Stimulated activated CD8-positive, alpha-beta memory T cell treated with anti-CD3 and anti-CD28 coated beads, Interleukin-12 subunit alpha, Interleukin-12 subunit beta, amount 100 ng/mL, for 24 hours (primary cell): ENCODE data around the gene DYNLT1.
"Not testable (repeated sequence)": the region's sequence is repeated elsewhere in the genome, so short reads cannot be mapped to it uniquely, and the experiment has no call there.

Experiments used
- DNase-seq: peaks from one replicate; pipeline ENCODE4 v3.0.0-alpha.2; 2020; ENCODE audit errors: extremely low read depth

The DYNLT1 gene

DNA sequence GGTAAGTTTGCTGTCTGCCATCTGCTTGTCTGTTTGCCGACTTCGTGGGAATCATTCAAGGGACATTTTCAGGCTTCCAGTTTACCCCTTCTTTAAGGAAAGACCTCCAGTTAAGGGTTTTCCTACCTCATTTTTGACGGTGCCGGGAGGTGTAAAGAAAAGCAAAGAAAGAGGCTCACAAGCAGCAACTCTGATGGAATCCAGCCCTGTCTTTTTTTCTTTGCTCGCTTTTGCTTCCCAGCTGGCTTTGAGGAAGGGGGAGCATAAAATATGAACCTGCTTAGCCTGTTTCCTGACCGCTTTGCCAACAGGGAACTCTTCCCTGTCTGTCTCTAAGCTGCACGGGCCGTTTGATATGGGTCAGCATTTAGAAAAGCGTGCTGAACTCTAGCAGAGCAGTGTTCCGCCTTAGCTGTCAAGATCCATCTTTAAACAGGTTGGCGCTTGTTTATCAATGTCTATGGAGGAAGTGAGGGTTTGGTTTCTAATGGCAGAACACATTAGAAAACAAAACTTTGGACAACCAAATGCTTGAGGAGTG is 19.2 kb upstream of the DYNLT1 start:
- no peak for DNase-seq

DNA sequence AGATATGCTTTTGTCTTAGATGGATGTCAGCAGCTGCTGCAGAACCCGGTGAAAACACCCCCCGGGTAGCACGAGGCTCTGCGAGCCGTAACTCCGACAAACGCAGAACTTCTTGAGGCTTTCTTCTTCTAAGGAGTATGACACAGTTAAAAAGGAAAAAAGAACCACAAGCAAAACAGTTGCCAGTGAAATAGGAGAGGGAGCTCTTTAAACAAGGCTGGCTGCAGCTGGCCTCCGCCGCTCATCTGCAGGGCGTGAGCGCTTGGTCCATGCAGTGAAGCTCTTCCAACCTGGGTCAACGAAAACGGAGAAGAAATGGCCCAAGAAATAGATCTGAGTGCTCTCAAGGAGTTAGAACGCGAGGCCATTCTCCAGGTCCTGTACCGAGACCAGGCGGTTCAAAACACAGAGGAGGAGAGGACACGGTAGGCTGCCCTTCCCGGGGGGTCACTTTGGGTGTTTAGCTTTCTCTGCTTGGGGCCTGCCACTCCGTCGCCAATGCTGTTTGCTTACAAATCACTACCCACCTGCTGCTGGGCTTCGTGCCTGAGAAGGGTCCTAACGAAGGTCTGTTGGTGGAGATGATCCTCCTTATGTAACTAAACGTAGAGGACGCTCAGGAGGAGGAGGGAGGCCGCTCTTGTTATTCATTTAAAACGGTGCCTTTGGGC is 18.5 kb upstream of the DYNLT1 start:
- DNase-seq, result no peak

DNA sequence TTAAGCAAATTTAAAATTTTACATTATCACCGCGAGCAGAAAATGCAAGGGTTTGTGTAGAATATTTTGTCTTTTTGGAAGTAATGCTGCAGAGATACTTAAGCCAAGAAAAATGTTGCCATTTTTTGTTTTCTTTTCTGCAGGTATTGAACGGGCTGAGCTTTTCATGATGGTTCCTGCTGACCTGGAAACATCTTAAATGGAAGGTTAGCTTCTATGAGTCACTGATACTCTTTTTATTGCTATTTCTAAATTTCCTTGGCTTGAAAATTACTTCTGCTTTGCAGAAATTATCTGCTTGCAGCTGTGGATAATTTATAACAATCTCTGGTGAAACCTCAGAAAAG is 18.0 kb upstream of the DYNLT1 start:
- DNase-seq, result no peak

DNA sequence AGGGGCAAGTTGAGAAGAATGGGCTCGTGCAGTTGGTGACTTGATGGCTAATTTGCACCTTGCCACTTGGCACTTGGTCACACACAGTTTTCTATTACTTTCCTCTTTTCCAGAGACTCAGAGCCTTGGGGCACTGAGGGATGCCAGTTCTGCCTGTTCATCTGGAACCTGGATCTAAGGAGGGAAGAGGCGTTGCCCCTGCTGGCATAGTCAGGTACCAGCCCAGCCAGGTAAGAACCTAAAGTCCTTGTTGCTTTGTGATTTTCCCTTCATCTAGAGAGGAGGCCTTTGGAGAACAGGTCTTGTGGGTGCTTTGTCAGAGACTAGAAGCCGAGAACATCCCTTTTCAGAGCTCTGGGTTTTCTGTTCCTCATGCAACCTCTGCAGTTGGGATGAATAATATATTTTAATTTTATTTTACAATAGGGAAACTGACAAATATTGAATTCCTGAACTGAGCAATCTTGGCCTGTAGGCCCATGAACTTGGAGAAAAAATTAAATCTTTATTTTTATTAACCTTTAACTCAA is 16.7 kb upstream of the DYNLT1 start:
- no peak for DNase-seq

DNA sequence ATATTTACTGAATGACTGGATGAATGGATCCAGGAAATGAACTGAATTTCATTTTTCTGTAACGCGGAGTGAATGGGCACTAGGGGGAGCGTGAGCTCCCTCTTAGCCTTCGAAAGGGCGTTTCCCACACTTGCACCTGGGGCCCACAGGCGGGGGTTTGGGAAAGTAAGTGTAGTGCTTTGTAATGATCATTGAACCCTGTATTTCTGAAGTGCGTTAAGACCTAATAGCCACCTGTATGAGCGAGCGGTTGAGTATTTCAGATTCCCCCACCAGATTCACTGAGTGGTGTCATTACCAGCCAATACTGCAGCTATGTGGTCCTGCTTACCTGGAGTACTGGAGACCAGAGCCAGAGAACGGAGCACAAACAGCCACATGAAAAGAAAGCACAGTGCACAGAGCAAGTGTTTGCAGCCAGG is 15.8 kb upstream of the DYNLT1 start:
- DNase-seq, result no peak

DNA sequence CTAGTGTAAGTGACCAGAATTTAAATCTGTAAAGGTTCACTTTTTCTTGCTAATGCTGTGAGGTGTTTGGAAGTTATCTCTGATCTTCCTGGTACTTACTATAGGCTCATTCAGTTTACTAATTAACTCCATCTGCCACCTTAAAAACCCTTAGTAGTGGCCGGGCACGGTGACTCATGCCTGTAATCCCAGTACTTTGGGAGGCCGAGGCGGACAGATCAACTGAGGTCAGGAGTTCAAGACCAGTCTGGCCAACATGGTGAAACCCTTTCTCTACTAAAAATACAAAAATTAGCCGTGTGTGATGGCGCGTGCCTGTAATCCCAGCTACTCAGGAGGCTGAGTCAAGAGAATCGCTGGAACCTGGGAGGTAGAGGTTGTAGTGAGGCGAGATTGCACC is 12.4 kb upstream of the DYNLT1 start:
- not testable (repeated sequence) for DNase-seq

DNA sequence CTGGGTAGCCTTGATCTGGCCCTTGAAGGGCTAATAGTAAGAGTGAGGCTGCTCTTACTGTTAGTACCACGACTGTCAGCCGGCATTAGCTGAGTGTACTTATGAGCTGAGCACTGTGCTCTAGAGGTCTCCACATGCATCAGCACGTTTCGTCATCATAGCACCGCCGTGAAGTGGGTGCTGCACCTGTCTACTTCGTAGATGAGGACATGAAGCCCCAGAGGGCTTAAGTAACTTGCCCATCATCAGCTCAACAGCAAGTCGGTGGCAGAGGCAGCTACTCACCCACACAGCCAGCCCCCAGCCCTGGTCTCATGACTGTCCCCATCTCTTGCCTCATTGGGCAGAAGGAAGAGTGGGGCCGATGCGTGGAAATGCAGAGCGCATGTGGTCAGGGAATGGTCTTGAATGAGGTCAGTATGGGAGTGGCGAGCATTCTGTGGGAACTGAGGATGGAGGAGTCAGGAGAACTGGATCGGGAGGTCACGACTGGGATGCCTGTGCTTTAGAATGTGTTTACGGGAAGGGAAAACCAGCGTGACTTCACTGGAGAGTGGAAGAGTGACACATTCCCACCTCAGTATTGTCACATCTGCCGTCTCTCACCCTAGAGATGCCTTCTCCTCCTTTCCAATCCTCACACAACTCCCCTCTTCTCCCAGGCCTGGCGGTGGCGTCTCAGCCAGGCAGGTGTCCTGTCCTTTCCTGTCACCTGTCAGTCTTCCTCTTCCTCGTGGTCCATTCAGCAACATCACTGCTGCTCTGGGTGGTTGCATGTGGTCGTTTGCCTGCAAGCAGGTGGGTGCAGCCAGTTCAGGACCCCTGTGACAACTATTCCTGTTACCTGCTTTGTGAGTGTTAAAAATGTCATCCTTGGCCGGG is 11.3 kb upstream of the DYNLT1 start:
- no peak for DNase-seq

DNA sequence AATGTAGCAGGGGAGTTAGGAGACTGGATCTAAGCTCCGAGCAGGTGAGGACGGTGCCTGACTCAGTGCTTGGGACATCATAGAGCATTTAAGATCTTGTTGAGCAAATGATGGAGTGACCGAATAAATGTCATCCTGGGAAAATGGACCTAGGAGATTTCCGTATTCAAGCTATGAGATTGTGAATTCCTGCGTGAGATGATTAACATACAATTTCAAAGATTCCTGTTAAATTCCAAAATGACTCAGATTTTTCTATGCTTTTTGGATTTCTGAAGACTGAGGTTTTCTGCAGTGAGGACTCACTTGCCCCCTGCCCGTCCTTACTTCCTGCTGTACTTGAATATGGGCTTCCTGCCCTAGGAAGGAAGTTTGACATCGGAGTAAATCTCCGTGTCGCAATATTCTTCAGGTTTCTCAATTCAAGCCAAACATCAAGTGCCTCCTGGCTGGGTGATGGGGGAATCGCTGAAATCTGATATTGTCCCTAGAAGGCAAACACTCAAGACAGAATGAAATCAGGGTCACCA is 10.5 kb upstream of the DYNLT1 start:
- no peak for DNase-seq

DNA sequence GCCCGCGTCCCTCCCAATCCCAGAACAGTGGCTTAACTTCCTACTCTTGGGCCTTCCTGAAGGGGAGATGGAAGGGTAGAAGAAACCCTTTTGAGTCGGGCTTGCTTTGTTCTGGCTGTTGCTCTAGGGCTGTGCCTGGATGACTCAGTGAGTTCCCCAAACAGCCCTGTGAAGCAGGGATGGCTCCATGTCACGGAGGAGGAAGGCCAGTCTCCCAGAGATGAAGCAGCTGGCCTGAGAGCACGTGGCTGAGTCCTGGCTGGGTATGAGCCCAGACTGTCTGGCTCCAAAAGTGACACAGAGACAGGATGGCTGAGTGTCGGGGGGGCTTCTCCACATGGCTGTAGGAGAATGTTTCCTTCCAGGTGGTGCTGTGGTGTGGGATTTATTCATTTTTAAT is 10.0 kb upstream of the DYNLT1 start:
- DNase-seq, result no peak

DNA sequence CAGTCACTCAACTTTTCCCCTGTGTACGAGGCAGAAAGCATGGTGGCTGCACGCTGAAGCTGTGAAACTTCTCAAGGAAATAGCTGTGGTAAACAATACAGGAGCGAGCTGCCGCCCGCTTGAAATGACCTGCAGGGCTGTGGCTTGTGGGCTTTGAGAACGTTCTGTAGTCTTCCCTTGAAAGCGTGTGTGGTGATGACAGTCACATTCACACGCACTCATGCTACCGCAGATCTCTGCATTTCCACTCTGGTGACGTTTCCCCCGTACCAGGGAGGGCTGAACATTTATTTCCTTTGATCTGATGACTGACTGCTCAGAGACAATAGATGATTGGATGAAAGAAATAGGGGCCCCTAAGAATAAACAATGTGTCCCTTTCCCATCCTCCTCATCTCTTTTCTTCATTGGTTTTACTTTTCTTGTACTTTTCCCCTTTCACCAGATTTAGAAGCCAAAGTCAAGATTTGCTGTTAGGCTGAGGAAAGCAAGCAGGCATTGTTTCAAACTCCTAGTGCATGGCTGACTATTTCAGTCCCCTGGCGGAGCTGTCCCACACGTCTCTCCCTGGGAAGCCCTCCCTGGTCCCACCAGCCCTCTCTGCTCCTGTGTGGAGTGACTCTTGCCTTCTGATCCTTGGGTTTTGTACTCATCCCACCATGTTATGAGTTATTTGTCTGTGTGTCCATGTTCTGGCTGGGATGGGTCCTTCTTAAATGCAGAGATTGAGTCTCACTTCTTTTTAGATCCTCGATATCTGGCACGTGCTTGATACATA is 9.2 kb upstream of the DYNLT1 start:
- DNase-seq, result peak; percentile 74

DNA sequence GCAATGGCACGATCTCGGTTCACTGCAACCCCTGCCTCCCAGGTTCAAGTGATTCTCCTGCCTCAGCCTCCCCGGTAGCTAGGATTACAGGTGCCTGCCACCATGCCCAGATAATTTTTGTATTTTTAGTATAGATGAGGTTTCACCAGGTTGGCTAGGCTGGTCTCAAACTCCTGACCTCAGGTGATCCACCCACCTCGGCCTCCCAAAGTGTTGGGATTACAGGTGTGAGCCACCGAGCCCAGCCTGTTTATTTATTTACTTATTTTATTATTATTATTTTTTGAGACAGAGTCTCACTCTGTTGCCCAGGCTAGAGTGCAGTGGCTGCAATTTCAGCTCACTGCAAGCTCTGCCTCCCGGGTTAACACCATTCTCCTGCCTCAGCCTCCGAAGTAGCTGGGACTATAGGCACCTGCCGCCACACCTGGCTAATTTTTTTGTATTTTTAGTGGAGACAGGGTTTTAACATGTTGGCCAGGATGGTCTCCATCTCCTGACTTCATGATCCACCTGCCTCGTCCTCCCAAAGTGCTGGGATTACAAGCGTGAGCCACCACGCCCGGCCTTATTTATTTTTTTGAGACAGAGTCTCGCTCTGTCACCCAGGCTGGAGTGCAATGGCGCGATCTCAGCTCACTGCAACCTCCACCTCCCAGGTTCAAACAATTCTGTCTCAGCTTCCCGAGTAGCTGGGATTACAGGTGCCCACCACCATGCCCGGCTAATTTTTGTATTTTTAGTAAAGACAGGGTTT is 7.6 kb upstream of the DYNLT1 start:
- not testable (repeated sequence) for DNase-seq

DNA sequence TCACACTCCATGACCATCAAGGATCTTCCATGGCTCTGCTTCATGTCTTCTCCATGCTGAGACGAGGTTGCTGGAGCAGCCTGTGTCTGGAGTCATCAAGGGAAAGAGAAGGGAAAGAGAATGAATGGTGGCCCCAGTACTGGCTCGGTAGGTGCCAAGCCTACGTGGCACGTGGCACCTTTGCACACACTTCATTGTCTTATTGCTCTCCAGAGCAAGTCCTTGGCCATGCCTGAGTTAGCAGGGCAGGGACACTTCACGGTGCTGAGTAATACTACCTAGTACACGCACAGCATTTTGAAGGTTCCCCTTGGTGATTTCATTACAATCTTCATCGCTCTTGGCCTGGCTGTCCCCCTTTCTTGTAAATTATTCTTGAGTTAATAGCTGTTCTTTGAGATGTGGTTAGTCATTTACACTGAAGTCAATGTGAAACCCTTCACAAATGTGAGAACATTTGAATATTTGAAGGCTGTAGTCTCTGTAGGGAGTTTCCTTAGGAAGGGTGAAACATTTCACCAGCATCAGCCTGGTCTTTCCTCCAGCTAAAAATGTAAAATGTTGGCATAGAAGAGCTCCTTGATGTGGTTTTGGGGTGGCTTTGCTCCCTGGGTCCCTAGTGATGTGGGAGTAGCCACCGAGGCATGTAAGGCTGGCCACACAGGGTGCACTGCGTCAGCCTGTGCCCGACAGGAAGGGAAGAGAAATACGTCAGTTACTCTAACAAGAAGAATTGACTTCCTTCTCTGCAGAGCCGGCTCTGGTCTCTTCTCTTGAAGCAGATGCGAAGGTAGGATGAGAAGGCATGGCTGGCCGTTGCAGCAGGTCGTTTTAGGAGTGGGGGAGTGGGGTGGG is 5.0 kb upstream of the DYNLT1 start, which contains the start of gene SYTL3:
Gene SYTL3, plus strand, starts transcription at position 766 of the 855 bp plus-strand sequence. CDS start 13,215 bp downstream, outside the sequence.
- DNase-seq, result peak; percentile 61

DNA sequence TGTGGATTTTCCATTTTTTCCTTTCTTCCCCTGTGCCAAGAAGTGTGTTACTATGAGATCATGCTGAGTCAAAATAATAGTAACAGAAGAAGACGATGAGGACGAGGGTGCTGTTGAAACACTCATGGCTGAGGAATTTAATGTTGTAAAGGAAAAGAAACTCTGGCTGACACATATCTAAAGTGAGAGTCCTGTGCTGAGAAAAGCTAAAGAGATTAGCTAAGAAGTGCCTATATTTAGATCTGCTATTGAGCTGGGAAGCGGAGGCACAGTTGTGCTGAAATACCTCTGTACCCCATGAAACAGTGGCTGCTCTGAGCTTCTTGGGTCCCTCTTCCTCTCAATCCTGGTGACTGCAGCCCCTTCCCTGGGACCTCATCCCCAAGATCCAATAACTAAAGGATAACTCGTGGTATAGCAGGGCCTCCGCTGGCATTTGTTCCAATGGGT is 4.2 kb upstream of the DYNLT1 start:
- DNase-seq, result no peak

DNA sequence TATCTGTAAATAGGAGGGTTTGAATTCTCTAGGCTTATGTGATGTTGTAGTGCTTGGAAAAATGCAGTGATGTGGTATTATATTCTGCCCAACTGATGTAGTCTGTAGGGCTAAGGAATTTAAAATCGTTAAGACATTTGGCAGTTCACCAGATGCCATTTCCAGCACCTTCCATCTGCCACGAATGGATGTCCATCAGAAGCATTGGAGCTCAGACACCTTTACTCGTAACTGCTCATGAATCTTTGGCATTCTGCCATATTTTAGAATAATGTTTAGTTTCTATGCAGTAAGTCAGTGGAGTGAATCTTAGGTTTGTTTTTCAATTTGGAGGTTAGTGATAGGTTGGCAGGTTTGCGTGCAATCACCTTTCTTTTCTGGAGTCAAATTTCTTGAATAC is 3.0 kb upstream of the DYNLT1 start:
- no peak for DNase-seq

DNA sequence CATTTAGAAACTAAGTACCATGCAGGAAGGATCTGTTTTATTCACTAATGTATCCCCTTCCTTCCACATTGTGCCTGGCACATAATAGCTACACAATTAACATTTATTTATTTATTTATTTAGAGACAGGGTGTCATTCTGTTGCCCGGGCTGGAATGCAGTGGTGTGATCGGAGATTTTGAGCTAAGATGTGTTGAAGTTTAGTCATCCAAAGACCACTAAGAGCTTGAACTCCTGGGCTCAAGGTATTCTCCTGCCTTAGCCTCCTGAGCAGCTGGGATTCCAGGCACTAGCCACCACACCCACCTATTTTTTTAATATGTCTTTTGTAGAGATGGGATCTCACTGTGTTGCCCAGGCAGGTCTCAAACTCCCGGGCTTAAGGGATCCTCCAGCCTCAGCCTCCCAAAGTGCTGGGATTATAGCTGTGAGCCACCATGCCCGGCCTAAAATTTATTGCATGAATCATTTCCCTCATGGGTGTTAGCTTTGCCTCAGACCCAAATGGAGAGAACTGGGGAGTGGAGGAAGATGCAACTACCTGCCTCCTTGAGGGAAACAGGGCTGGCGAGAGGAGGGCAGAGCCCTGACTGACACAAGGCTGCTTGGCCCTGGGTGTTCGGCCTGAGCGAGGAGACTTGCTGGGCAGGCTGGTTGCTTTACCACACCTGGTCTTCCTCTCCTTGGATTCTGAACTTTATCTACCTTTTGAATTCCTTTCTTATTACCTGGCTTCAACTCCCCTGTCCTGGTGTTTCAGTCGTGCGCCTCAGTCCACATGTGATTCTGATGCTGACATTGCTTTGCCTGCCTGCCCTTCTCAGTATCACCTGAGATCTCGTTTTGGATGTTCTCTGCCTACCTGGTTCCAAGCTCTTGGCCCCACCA is 1.7 kb upstream of the DYNLT1 start:
- no peak for DNase-seq

DNA sequence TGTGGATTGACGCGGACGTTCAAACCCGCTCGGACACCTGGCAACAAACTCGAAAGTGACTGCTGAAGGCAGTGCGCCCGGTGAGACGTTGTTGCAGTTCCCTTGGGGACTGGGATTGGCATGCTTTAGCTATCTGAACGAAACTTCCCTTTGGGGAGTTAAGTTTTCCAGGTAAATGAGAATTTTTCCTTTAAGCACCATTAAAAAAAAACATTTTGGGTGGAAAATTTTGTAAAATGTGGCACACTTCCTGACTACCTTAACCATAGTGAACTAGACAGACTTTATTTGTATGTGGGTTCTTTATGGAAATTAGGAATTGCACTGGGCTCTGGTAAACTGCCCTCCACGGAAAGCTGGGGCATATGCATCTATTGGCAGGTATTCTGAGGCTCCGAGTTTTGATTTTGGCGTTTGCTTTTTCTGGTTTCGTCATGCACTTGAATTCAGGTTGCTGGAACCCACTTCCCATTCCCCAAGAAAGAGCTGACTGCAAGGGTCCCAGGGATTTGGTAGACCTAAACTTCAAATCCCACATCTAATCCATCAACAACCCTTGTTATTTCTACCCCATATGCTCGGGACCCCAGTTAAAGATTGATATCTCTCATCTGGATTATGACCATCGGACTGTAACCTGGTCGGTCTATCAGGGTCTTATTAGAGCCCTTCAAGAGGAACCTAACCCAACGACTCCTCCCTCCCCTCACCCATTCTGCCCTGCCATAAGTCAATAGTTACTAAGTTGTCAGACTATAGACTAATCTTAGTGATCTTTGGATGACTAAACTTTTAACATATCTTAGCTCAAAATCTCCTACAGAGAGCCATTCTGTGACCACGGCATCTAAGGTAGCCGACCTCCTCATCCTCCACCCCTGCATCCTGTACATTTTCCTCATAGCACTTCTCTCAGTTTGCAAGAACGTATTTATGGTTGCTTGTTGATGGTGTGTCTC is 800 bp upstream of the DYNLT1 start:
- DNase-seq, result no peak

DNA sequence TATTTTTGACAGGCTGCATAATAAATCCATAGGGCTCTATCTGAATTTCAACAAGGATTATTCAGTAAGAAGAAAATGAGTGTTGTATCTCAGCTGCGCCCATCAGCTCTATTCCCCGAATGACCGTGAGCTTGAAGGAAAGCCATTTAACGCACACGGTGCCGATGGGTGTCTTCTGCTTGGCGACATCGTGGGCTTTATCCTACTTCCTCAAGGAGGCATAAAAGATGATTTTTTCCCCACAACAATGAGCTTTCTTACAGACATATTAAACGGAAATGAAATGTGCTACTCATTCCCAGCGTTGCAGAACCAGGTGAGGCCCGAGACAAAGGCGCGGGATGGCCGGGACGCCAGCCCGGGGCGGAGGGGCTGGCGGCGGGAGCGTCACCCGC is 710 bp downstream of the DYNLT1 start:
- no peak for DNase-seq
